Activated CD4-positive, alpha-beta T cell treated with anti-CD3 and anti-CD28 coated beads, Interleukin-2, amount 50 U/mL, for 4 hours (primary cell): ENCODE results near the gene NPLOC4.
"Not testable (repeated sequence)": the region's sequence is repeated elsewhere in the genome, so short reads cannot be mapped to it uniquely, and the experiment has no call there.

ENCODE experiments used
- DNase-seq, 2 experiments: peaks; one replicate each; pipeline ENCODE4 v3.0.0-alpha.2; 2020

The NPLOC4 gene

DNA sequence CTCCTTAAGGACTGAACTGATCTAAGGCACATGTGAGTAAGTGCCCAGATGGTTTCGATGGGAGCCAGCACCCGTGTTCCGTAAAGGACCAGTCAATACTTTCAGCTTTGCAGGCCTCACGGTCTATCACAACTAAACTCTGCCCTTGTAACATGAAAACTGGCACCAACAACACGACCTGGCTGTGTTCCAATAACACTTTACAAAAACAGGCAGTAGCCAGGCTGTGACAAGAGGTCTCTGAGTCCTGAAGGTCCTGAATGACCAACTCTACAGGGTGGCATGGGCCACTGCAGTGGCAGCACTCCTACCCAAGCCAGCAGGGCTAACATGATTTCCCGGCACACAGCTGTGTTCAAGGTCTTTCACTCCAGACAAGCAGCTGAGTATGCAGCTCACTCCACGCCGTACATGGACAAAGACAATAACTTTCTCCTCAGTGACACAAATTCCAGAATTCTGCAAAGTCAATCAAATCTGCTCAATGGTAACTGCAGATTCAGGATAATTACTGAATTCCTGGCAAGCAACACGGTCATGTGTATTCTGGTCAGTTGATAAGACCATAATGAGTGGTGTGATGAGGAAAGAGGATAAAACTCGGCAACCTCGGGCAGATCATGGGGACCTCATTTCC is 15.3 kb downstream of the NPLOC4 start:
- no peak for DNase-seq

- not testable (repeated sequence) for DNase-seq
Measured at GRCh38 chr17:81618307-81618706, 18.6 kb downstream of the NPLOC4 start.

DNA sequence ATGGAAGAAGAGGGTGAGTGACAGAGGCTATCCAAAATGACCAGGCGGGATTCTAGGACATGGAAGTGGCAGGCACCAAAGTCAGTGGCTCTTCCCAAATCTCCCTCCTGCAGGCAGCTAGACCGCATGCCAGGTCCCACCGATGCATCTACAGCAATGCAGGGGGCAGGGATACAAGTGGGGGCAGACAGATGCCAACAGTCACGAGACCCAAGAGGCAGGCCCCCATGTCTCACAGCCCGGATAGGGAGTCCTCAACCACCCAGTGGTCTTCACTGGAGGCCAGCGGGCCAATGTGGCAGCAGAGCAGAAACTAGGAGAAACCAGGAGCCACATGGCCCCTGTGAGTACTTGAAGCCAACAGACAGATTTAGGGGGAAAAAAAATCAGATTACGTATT is 20.0 kb downstream of the NPLOC4 start:
- DNase-seq = no peak

GRCh38 chr17:81615401-81615930 is 21.4 kb downstream of the NPLOC4 start:
- DNase-seq = no peak

- DNase-seq = no peak
Measured at GRCh38 chr17:81612172-81612970, 24.5 kb downstream of the NPLOC4 start.

- no peak for DNase-seq
Measured at GRCh38 chr17:81609541-81610311, 27.2 kb downstream of the NPLOC4 start.

GRCh38 chr17:81608605-81609004 is 28.3 kb downstream of the NPLOC4 start:
- no peak for DNase-seq

DNA sequence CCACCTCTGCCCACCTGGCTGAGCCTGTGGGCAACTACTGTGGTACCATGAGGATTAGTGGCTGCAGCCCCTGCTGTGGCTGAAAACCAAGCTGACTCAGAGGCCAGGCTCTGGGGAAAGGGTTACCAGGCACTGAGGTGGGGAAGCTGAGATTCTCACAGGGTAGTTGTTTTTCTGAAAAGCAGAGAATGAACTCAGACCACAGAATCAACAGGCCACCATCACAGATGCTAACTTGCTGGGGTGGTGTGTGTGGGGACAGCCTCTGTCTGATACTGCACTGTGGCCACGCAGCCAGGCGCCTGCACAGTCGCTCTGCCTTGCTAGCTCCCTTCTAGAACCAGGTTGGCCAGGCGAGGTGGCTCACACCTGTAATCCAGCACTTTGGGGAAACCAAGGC is 28.8 kb downstream of the NPLOC4 start:
- no peak for DNase-seq

DNA sequence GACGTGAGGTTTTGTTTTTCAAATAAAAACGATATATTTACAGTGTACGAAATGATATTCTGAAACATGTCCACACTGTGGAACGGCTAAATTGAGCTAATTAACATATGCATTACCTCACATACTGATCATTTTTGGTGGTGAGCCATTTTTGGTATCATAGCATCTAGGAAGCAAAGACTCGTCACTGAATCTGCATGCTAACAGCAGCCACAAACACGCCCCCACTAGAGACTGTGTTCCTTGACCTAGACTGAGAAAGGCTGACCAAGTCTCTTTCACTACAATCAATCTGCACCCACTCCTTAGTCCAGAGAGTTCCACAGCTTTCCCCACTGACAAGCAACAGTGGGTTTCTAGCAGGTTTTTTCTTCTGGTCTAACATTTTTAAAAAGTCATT is 29.5 kb downstream of the NPLOC4 start:
- no peak for DNase-seq

DNA sequence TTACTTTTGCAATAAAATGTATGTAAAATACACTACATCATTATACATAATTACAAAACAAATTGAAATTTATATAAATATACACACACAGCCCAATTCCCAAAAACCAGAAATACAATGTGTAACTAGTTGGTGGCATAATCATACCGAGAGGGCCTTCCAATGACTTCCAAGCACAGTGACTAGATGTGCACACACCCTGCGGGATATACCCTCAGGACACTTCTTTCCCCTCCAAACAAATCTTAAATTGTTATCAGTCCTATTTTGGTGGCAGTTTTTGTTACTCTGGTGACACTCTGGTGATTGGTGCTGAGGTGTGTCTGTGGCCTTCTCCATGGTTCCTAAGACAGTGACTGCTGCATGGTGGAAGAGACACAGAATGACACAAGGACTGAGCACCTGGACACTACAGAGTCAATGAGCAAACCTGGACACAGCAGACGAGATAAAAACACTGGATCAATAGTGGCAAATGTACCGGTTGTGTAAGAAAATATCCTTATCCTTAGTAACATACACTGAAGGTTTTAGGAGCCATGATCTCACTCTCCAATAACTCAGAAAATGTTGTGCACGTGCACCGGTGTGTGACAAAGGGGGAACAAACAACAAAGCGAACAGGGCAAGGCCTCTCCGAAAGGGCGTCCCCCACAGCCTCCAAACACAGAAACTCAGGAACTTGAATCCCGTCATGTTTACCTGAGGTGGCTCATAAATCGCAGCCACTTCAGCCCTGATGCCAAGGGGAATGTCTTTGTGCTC is 32.9 kb downstream of the NPLOC4 start:
- no peak for DNase-seq

GRCh38 chr17:81601525-81602120 is 35.3 kb downstream of the NPLOC4 start:
- peak; percentile 15 to 20 for DNase-seq

DNA sequence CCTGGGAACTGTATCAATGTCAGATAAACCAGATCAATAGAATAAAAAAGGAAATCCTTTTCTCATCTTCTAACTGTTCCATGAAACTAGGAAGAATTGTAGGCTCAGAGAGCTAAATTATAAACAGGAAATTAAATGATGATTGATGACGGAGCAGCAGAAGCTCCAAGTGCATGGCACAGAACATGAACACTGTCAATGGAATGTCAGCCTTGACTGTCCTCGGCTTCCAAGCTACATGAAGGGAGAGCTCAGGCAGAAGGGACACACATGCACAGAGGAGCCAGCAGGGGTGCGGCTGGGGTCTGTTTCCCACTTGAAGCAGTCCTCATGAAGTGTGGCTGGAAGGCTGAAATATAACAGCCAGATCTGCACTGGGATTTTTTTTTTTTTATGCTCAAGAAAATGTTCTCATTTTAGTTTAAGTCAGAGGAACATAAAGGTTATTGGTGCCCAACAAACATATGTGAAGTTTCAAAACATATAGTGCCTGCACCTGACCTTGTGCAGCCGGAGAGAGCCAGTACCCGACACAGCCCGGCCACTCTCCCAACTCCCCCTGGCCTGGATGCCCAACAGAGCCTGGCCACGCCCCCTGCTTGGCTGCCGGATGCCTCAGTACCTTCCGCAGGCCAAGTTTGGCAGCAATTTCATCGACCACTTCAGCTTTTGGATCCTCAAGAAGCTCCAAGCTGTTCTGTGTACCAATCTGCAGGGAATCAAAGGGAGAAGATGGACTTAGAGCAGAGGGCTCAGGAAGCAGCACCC is 37.0 kb downstream of the NPLOC4 start:
- no peak for DNase-seq

DNA sequence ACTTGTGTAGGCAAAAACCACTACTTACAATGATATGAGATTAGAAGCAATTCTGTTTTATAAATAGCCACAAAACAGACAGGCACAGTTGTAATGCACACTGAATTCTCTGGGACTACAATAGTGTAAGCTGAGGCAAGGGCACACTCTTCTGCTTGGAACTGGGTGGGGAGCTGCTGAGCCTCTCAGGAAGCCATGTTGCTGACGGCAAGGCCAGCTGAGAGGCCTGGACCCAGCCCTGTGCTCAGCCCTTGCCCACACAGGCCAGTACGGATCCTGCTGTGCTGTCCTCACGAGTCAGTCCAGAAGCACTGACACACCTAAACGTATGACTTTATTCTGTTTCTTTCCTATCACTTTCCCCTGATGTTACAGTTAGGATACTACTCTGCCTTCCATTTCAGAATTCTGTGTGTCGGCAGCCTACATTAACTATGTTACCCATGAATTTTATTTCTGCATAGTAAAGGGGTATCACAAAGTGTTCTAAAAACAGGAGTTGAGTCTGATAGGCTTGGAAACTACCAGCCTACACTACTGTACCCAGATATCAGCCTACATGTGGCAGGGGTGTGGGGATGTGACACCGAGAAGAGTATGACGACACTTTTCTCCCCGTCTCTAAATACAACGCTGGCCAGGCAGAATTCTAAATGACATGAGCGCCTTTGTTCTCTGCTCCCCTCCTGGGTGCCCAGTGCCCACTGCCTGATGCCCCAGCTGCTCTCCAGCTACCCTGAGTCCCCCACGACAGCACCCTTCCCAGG is 43.6 kb downstream of the NPLOC4 start:
- no peak for DNase-seq

DNA sequence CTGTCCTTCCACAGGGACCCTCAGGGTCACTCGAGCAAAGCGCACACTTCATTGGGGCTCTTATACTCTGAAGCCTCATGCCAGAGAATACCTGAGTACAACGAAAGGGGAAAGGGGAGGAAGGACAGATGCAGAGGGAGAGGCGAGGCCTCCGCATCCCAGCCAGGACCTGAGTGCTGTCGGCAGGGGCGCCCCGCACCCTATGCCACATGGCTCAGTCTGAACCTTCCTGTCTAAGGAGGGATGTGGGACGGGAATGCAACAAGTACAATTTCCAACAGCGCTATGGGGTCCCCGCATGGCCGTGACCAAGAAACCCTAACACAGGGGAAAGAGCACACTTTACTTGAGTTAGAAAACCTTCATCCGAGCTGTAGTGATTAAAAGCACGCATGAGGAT is 44.9 kb downstream of the NPLOC4 start:
- no peak for DNase-seq

GRCh38 chr17:81590121-81590520 is 46.8 kb downstream of the NPLOC4 start:
- DNase-seq = no peak

DNA sequence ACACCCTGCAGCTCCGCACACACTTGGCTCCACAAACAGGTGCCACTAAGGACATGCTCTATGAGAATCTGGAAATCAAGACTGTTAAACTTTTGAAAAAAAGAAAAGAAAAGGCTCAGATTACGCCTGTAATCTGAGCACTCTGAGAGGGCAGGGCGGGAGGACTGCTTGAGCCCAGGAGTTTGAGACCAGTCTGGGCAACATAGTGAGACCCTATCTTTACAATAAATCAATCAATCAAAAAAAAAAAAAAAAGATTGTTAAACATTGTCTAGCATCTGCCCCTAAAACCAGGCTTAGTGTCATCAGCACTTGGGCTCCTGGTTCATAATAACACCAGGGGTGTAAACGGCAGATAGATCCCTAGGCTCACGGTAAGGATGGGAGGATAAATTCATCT is 47.3 kb downstream of the NPLOC4 start:
- DNase-seq = no peak

- no peak for DNase-seq
Measured at GRCh38 chr17:81586096-81586495, 50.8 kb downstream of the NPLOC4 start.

GRCh38 chr17:81584771-81585170 is 52.1 kb downstream of the NPLOC4 start:
- DNase-seq = not testable (repeated sequence)

GRCh38 chr17:81583589-81584342 is 53.1 kb downstream of the NPLOC4 start:
- no peak for DNase-seq

DNA sequence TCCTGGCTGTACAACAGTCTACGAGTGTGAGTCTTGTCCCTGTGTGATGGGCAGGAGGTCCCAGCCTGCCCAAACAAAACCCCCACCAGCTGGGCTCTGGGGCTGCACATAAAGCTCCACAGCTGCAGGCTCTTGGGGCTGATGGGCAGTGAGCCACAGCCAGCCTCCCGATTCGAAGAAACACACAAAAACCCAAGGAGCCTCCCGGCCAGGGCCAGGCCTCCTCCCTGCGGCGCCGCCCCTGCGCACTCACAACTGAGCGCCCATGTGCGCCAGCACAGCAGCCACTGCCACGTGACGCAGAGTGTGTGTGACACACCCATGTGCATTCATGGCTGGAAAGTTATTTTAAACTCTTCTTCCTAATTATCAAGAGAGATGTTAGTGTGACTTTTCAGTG is 54.2 kb downstream of the NPLOC4 start:
- no peak for DNase-seq
